ENCODE data around the gene LRIF1.

GRCh38 chr1:110956586-110956985 lies 7.1 kb downstream of the LRIF1 start:
- TF ChIP-seq POLR2A (IDR thresholded peaks at IDR 0.05) = no peak
- no peak for TF ChIP-seq EP300 (IDR thresholded peaks at IDR 0.05)
- TF ChIP-seq CTCF (IDR thresholded peaks at IDR 0.05) = no peak
- no peak for TF ChIP-seq POLR2AphosphoS5 (IDR thresholded peaks at IDR 0.05)
